Stimulated activated CD4-positive, alpha-beta T cell treated with anti-CD3 and anti-CD28 coated beads, Interleukin-1b, Interleukin-23, amount 100 ng/mL, for 4 hours (primary cell): ENCODE data around the gene CCDC70.
"Not testable (repeated sequence)": the region's sequence is repeated elsewhere in the genome, so short reads cannot be mapped to it uniquely, and the experiment has no call there.

Source experiments
- DNase-seq, 2 donors: peaks; one replicate each; pipeline ENCODE4 v3.0.0-alpha.2; 2020; ENCODE audit warnings: low read depth in 2 of 2

Gene CCDC70

GRCh38 chr13:51907040-51907732, 45.4 kb downstream of the CCDC70 start:
- no peak for DNase-seq

- DNase-seq = not testable (repeated sequence)
Measured at GRCh38 chr13:51909265-51909664, 47.5 kb downstream of the CCDC70 start.

- no peak for DNase-seq
Measured at GRCh38 chr13:51910508-51910907, 48.7 kb downstream of the CCDC70 start.

GRCh38 chr13:51912091-51912490, 50.3 kb downstream of the CCDC70 start:
- no peak for DNase-seq

GRCh38 chr13:51912511-51913225, 50.9 kb downstream of the CCDC70 start:
- no peak for DNase-seq

GRCh38 chr13:51913421-51914136, 51.8 kb downstream of the CCDC70 start:
- DNase-seq = no peak

GRCh38 chr13:51914137-51914493, 52.3 kb downstream of the CCDC70 start:
- no peak for DNase-seq
